Lower leg skin (tissue), 3 donors: ENCODE data around the gene CFAP58.

ENCODE experiments used
- CTCF ChIP-seq, 3 donors: fragments of 450-650 bp; IDR thresholded peaks; one replicate each; pipeline ENCODE4 v1.5.1; 2016; ENCODE audit warnings: antibody characterized with exemption in 3 of 3, mild to moderate bottlenecking in 3 of 3, moderate library complexity in 2 of 3
- POLR2A ChIP-seq, 2 donors: fragments of 450-650 bp; IDR thresholded peaks; one replicate each; pipeline ENCODE4 v1.6.1; 2016 to 2017; ENCODE audit warnings: antibody characterized with exemption in 2 of 2, mild to moderate bottlenecking in 1 of 2, moderate library complexity in 1 of 2

DNA sequence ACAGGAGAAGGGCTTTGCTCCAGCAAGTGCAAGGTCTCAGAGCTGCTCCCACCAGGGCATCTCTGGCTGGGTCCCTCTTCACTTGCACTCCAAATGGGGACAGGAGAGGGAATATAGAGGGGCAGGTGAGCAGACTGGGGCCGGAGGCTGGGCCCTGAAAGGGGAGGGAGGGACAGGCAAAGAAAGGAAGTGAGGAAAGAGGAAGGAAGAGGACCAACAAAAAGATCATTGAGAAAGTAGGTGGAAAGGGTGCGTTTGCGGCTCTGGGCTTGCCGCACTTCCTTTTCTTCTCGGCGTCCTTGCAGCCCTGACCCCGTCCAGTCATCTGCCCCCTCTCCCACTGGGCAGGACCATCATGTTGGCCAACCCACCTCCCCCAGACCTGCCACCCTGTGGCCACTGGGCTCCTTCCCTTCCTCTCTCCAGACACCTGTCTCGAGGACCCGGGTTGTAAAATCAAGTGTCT lies 29.4 kb upstream of the CFAP58 start:
- TF ChIP-seq CTCF (IDR thresholded peaks at IDR 0.05) (no peak), POLR2A (IDR thresholded peaks at IDR 0.05) (no peak)
